ENCODE measurements around the gene COL4A1.

Gene COL4A1

DNA sequence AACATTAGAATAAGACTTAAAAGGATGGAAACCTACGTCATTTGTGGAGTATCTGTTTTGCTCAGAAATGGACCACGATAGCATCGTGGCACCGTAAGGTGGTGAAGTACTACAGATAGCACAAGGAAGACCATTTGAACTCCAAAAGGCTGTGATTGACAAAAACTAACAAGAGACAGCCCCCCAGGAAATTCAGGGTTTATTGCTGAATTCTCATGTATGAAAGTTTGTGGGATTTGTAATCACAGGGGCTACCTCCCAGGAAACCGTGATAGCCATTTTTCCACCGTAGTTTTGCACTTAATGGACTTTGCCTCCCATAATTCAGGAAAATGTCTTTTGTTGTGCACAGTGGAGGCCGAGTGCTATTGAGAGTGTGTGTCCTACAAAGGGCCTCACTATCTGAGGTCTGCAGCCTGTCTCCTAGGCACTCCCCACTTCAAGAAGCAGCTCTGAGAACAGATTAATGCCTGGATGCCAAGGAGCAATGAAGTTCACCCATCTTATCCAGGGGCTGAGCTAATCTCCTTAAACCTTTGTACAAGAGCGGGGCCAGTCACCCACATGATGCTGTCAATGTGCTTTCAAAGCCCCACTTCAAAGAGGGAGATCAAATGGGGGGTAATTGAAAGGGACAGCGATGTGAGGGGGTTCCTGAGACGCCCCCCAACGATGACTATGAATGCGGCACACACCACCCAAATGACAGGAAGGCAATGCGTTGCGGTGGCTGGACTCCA lies 182.6 kb downstream of the COL4A1 start:
- no peaks in the 10 kb centered on the region for H4K20me1 ChIP-seq (ENCODE audit: insufficient read depth, low read length, poor library complexity, severe bottlenecking)
- H3K4me3 ChIP-seq (ENCODE audit: low read length, poor library complexity, severe bottlenecking), result no peak overlapping the region
- no peaks in the 10 kb centered on the region for H3F3A ChIP-seq (ENCODE audit: low read depth)
- H3K27me3 ChIP-seq (ENCODE audit: insufficient read depth, low read length, poor library complexity, severe bottlenecking), result no peaks in the 10 kb centered on the region
- no peak overlapping the region for H3K9ac ChIP-seq (ENCODE audit: low read depth, low read length, poor library complexity, severe bottlenecking)
- no peaks in the 10 kb centered on the region for H3K36me3 ChIP-seq (ENCODE audit: insufficient read depth, low read length)
- H3K4me2 ChIP-seq (ENCODE audit: low read depth, low read length, poor library complexity, severe bottlenecking), result no peak overlapping the region
- TF ChIP-seq, protein P1, sequence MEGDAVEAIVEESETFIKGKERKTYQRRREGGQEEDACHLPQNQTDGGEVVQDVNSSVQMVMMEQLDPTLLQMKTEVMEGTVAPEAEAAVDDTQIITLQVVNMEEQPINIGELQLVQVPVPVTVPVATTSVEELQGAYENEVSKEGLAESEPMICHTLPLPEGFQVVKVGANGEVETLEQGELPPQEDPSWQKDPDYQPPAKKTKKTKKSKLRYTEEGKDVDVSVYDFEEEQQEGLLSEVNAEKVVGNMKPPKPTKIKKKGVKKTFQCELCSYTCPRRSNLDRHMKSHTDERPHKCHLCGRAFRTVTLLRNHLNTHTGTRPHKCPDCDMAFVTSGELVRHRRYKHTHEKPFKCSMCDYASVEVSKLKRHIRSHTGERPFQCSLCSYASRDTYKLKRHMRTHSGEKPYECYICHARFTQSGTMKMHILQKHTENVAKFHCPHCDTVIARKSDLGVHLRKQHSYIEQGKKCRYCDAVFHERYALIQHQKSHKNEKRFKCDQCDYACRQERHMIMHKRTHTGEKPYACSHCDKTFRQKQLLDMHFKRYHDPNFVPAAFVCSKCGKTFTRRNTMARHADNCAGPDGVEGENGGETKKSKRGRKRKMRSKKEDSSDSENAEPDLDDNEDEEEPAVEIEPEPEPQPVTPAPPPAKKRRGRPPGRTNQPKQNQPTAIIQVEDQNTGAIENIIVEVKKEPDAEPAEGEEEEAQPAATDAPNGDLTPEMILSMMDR (conservative IDR thresholded peaks at IDR 0.05; ENCODE audit: low read length), result no peak
- no peak for TF ChIP-seq EZH2phosphoT487 (IDR thresholded peaks at IDR 0.05; ENCODE audit: borderline replicate concordance)
- H2AFZ ChIP-seq (ENCODE audit: low read length), result no peak overlapping the region
- no peaks in the 10 kb centered on the region for H3K79me2 ChIP-seq (ENCODE audit: insufficient read depth, low read length)
- H3K4me1 ChIP-seq (ENCODE audit: insufficient read depth, low read length, poor library complexity, severe bottlenecking), result peaks cover 3% of the 10 kb centered on the region
- no peaks in the 10 kb centered on the region for H3K9me3 ChIP-seq (ENCODE audit: insufficient read depth, low read depth, low read length)
- no peaks in the 10 kb centered on the region for H3K9me2 ChIP-seq (replicated peaks; ENCODE audit: low read depth, low read length)

DNA sequence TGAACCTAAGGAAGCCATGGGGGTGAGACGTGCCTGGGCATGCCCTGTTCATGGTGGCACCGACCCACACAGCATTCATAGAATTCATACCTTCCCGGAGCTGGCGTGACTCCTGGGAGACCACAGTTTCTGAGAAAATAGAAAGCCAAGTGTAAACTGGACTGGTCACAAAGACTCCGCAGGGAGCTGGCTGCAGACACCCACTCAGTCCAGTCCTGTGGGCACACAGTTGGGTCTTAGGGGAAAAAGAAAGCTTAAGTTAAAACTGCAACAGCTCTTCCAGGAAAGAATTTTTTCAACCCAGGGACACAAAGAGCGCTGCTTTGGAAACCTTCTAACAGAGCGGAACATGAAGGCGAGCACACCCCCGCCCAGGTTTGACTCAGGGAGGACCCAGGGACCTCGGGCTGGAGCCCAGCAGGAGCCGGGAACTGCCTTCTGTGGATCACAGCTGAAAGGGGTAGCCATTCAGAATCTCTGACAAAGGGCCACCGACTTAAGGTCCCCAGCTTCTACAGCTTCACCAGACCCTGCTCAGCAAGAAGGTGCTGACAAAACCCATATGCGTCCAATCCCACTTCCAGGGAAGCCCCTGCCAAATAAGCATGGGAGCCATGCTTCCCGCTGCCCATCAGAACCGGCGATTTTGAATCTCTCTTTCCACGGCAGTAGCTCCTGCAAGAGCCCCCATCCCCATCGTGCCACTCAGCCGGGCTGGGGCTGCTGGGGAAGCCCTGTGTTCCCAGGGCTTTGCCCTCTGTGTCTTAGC lies 183.7 kb downstream of the COL4A1 start:
- no peak for TF ChIP-seq EZH2phosphoT487 (IDR thresholded peaks at IDR 0.05; ENCODE audit: borderline replicate concordance)
- TF ChIP-seq, protein P1 (conservative IDR thresholded peaks at IDR 0.05; ENCODE audit: low read length), result no peak
- Histone ChIP-seq H3F3A (ENCODE audit: low read depth) (no peaks in the 10 kb centered on the region), H2AFZ (ENCODE audit: low read length) (no peak overlapping the region)

DNA sequence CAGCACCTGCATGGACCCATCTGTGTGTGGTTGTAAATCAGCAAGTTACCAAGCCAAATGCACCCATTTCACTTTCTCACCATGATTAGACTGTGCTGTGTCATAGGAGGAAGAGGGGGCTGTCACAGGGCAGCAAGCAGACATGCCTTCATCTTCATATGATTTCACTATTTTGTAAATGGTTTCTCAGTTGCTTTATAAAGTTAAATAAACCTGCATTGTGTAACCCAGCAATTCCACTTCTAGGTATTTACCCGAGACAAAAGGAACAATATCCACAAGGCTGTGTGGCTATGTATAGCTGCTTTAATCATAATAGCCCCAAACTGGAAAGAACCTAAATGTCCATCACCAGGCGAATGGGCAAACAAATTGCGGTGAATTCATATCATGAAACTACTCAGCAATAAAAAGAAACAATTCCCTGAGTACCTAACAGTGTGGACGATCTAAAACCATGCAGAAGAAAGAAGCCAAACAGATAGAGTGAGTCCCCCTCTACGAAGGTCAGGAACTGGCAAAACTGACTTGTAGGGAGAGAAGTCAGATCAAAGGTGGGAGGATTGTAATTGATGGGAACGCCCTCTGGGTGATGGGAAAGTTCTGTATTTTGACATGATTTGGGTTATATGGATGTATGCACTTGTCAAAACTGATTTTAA lies 185.4 kb downstream of the COL4A1 start:
- Histone ChIP-seq H3K9me2 (replicated peaks; ENCODE audit: low read depth, low read length) (no peaks in the 10 kb centered on the region), H3F3A (ENCODE audit: low read depth) (no peaks in the 10 kb centered on the region), H3K4me3 (ENCODE audit: low read length, poor library complexity, severe bottlenecking) (no peak overlapping the region), H3K79me2 (ENCODE audit: insufficient read depth, low read length) (no peaks in the 10 kb centered on the region), H3K36me3 (ENCODE audit: insufficient read depth, low read length) (no peaks in the 10 kb centered on the region), H3K4me2 (ENCODE audit: low read depth, low read length, poor library complexity, severe bottlenecking) (no peak overlapping the region), H2AFZ (ENCODE audit: low read length) (no peak overlapping the region), H3K9me3 (ENCODE audit: insufficient read depth, low read depth, low read length) (no peaks in the 10 kb centered on the region), H3K27me3 (ENCODE audit: insufficient read depth, low read length, poor library complexity, severe bottlenecking) (no peaks in the 10 kb centered on the region), H4K20me1 (ENCODE audit: insufficient read depth, low read length, poor library complexity, severe bottlenecking) (no peaks in the 10 kb centered on the region), H3K9ac (ENCODE audit: low read depth, low read length, poor library complexity, severe bottlenecking) (no peak overlapping the region), H3K4me1 (ENCODE audit: insufficient read depth, low read length, poor library complexity, severe bottlenecking) (no peaks in the 10 kb centered on the region)
- no peak for TF ChIP-seq EZH2phosphoT487 (IDR thresholded peaks at IDR 0.05; ENCODE audit: borderline replicate concordance)
- TF ChIP-seq, protein P1 (conservative IDR thresholded peaks at IDR 0.05; ENCODE audit: low read length), result no peak

More for the DNA sequence above, 183.7 kb downstream of the COL4A1 start:
- H3K27me3 ChIP-seq (ENCODE audit: insufficient read depth, low read length, poor library complexity, severe bottlenecking), result no peaks in the 10 kb centered on the region
- H4K20me1 ChIP-seq (ENCODE audit: insufficient read depth, low read length, poor library complexity, severe bottlenecking), result no peaks in the 10 kb centered on the region
- H3K4me1 ChIP-seq (ENCODE audit: insufficient read depth, low read length, poor library complexity, severe bottlenecking), result no peaks in the 10 kb centered on the region
- no peaks in the 10 kb centered on the region for H3K79me2 ChIP-seq (ENCODE audit: insufficient read depth, low read length)
- no peak overlapping the region for H3K4me3 ChIP-seq (ENCODE audit: low read length, poor library complexity, severe bottlenecking)
- no peaks in the 10 kb centered on the region for H3K9me3 ChIP-seq (ENCODE audit: insufficient read depth, low read depth, low read length)
- no peak overlapping the region for H3K4me2 ChIP-seq (ENCODE audit: low read depth, low read length, poor library complexity, severe bottlenecking)
- H3K9ac ChIP-seq (ENCODE audit: low read depth, low read length, poor library complexity, severe bottlenecking), result no peak overlapping the region
- H3K9me2 ChIP-seq (replicated peaks; ENCODE audit: low read depth, low read length), result no peaks in the 10 kb centered on the region
- H3K36me3 ChIP-seq (ENCODE audit: insufficient read depth, low read length), result no peaks in the 10 kb centered on the region

Data from Loucy (cell line).